Measurements from ENCODE around the gene SLC17A9. TPM values are rescaled to one million over a fixed set of nuclear protein-coding genes. Genes with fewer than 3 reads are reported as not detected.
A peak's percentile ranks its signal among the peaks of the same experiment; 100 is the strongest.

SLC17A9 gene
- total and polyA plus RNA-seq, 2 experiments from 2014 or later = 32.0 to 39.3 TPM

- TF ChIP-seq ZNF331 (CRISPR knock-in tag; IDR thresholded peaks at IDR 0.05; ENCODE audit: low read depth) (no peak), ZNF114 (CRISPR knock-in tag; IDR thresholded peaks at IDR 0.05) (no peak), JUNB (IDR thresholded peaks at IDR 0.05; ENCODE audit: unreplicated experiment) (no peak)
Observed at GRCh38 chr20:62980380-62980960, 28.0 kb downstream of the SLC17A9 start (continued).

GRCh38 chr20:62980970-62981369 lies 28.5 kb downstream of the SLC17A9 start:
- no peaks in the 10 kb centered on the region for H4K20me1 ChIP-seq (replicated peaks; ENCODE audit: insufficient read depth)
- no peak overlapping the region for H3K4me2 ChIP-seq
- Mint-ChIP-seq H3K4me3 (no peak overlapping the region), H3K36me3 (ENCODE audit: low read depth) (no peaks in the 10 kb centered on the region), H3K27ac (no peak overlapping the region), H3K27me3 (ENCODE audit: insufficient read depth, low read depth, poor library complexity) (peaks cover 14% of the 10 kb centered on the region), H3K4me1 (peaks cover 43% of the 10 kb centered on the region), H3K9me3 (no peaks in the 10 kb centered on the region)
- no peak for TF ChIP-seq NANOG (IDR thresholded peaks at IDR 0.05; ENCODE audit: borderline replicate concordance)
- TF ChIP-seq CTCF (conservative IDR thresholded peaks at IDR 0.05; ENCODE audit: low read depth in 2 of 2) = no peak
- no peak for TF ChIP-seq POLR2AphosphoS5 (IDR thresholded peaks at IDR 0.05; ENCODE audit: low read depth)
- TF ChIP-seq EZH2 (IDR thresholded peaks at IDR 0.05; ENCODE audit: low read depth, unreplicated experiment) = no peak
- no peak for TF ChIP-seq CREB1 (CRISPR knock-in tag; IDR thresholded peaks at IDR 0.05; ENCODE audit: low read depth)
- no peak for TF ChIP-seq ZNF114 (CRISPR knock-in tag; IDR thresholded peaks at IDR 0.05)
- no peak for TF ChIP-seq STAT1 (IDR thresholded peaks at IDR 0.05; ENCODE audit: unreplicated experiment)
- TF ChIP-seq REST (IDR thresholded peaks at IDR 0.05; ENCODE audit: unreplicated experiment) = no peak
- no peak overlapping the region for H2AFZ ChIP-seq
- H3K79me2 ChIP-seq (replicated peaks; ENCODE audit: insufficient read depth) = no peaks in the 10 kb centered on the region
- H3K4me1 ChIP-seq (ENCODE audit: insufficient read depth) = peaks cover 37% of the 10 kb centered on the region
- H3K27ac ChIP-seq (ENCODE audit: low read depth) = no peak overlapping the region
- no peaks in the 10 kb centered on the region for H3K36me3 ChIP-seq (ENCODE audit: insufficient read depth)
- ATAC-seq (peak; percentile 13), DNase-seq (ENCODE audit: low spot score) (peak; percentile 56)
- H3F3A ChIP-seq (replicated peaks; ENCODE audit: low read depth) = 0 out of 2 replicates have a peak, but pooled peaks cover 5% of the 10 kb centered on the region
- no peaks in the 10 kb centered on the region for H3K27me3 ChIP-seq (ENCODE audit: insufficient read depth)
- no peak overlapping the region for H3K4me3 ChIP-seq
- H3K9me2 ChIP-seq (ENCODE audit: insufficient read depth) = no peaks in the 10 kb centered on the region
